K562 (cell line): ENCODE results near the gene DLGAP1.

ENCODE experiments used
- BCOR ChIP-seq: fragments of 450-650 bp; IDR thresholded peaks from 2 replicates; pipeline ENCODE4 v1.6.1; 2016
- CHD2 ChIP-seq: IDR thresholded peaks from 2 replicates; pipeline ENCODE4 v1.6.1; 2011; ENCODE audit warnings: low read depth, low read length
- CTCF ChIP-seq, 3 experiments: IDR thresholded peaks in 2 of 3; conservative IDR thresholded peaks in 1 of 3; 2 replicates each; pipeline ENCODE4 v1.5.1; 2011 to 2012; ENCODE audit warnings: low read length in 3 of 3, mild to moderate bottlenecking in 3 of 3, control low read depth in 2 of 3, improper control_type of control experiment in 1 of 3, inconsistent platforms in 1 of 3, low read depth in 1 of 3, mixed read lengths in 1 of 3, moderate library complexity in 1 of 3; ENCODE audit not compliant: insufficient read depth in 2 of 3
- HDAC3 ChIP-seq: fragments of 450-650 bp; IDR thresholded peaks from 2 replicates; pipeline ENCODE4 v1.6.1; 2018; ENCODE audit warnings: borderline replicate concordance, mild to moderate bottlenecking, moderate library complexity; ENCODE audit not compliant: partially characterized antibody
- NCOA4 ChIP-seq: fragments of 450-650 bp; IDR thresholded peaks from 2 replicates; pipeline ENCODE4 v1.6.1; 2018; ENCODE audit warnings: mild to moderate bottlenecking; ENCODE audit not compliant: partially characterized antibody
- SRF ChIP-seq, 2 experiments: fragments of 250-450, 450-650 bp in 1 of 2; sonication (Bioruptor Pico) in 1 of 2; sonication (generic) in 1 of 2; formaldehyde crosslinking; IDR thresholded peaks; 2 replicates each; pipeline versions ENCODE4 v1.5.0 to v1.5.1; 2020 to 2022; ENCODE audit warnings: mild to moderate bottlenecking in 1 of 2, missing genetic modification reagents in 1 of 2
- TARDBP ChIP-seq: fragments of 450-650 bp; IDR thresholded peaks from 2 replicates; pipeline ENCODE4 v1.6.1; 2016
- ZZZ3 ChIP-seq: fragments of 450-650 bp; IDR thresholded peaks from 2 replicates; pipeline ENCODE4 v1.6.1; 2016; ENCODE audit warnings: antibody characterized with exemption, mild to moderate bottlenecking, moderate library complexity
- TF ChIP-seq, protein P1 (sequence below): sonication (generic); formaldehyde crosslinking; IDR thresholded peaks from 2 replicates; pipeline ENCODE4 v1.8.1; 2023; ENCODE audit warnings: mild to moderate bottlenecking, missing genetic modification reagents
- TF ChIP-seq, protein P2 (sequence below): fragments of 450-650 bp; conservative IDR thresholded peaks from 2 replicates; pipeline ENCODE4 v1.6.1; 2016; ENCODE audit warnings: missing genetic modification characterization, low read depth, mild to moderate bottlenecking, missing compliant biosample characterization, moderate library complexity

DNA sequence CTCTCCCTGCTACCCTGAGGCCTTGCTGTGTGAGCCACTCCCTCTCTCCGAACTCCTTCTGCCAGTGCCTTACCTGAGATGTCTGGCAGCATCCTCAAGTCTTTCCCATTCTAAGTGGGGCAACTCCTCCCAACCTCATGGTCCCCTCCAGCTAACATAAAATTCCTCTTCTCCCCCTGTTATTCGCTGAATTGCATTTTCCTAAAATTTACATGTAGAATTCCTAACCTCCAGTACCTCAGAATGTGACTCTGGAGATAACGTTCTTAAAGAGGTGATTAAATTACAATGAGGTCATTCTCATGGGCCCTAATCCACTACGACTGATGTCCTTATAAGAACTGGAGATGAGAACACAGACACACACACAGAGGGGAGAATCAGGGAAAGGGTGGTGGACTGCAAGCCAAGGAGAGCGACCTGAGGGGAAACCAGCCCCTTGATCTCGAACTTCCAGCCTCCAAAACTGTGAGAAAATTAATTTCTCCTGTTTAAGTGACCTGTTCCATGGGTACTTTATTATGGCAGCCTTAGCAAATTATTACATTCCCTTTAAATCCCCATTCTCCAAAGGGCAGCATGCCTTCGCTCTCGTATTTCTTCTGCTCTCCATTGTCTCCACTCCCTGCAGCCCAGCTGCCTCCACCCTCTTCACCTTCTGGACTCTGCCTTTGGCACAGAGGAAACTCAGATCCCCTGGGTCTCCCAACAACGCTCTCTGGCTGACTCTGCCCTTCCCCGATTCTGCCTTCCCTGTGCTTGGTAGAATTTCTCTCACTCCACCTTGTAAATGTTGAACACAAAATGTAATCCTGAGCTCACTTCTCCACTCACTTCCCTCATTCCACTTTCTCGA lies 934.6 kb downstream of the DLGAP1 start:
- TF ChIP-seq, protein P1, sequence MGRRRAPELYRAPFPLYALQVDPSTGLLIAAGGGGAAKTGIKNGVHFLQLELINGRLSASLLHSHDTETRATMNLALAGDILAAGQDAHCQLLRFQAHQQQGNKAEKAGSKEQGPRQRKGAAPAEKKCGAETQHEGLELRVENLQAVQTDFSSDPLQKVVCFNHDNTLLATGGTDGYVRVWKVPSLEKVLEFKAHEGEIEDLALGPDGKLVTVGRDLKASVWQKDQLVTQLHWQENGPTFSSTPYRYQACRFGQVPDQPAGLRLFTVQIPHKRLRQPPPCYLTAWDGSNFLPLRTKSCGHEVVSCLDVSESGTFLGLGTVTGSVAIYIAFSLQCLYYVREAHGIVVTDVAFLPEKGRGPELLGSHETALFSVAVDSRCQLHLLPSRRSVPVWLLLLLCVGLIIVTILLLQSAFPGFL (CRISPR knock-in tag): no peak
- TF ChIP-seq CHD2: no peak
- TF ChIP-seq CTCF (IDR thresholded peaks at IDR 0.05 in 2 of 3, conservative IDR thresholded peaks at IDR 0.05 in 1 of 3; ENCODE audit: insufficient read depth in 2 of 3, low read depth in 1 of 3, low read length in 3 of 3): no peak
- TF ChIP-seq, protein P2, sequence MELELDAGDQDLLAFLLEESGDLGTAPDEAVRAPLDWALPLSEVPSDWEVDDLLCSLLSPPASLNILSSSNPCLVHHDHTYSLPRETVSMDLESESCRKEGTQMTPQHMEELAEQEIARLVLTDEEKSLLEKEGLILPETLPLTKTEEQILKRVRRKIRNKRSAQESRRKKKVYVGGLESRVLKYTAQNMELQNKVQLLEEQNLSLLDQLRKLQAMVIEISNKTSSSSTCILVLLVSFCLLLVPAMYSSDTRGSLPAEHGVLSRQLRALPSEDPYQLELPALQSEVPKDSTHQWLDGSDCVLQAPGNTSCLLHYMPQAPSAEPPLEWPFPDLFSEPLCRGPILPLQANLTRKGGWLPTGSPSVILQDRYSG (tag): no peak
- no peak for TF ChIP-seq ZZZ3
- no peak for TF ChIP-seq SRF (CRISPR knock-in tag; IDR thresholded peaks at IDR 0.05)
- TF ChIP-seq TARDBP: no peak
- no peak for TF ChIP-seq HDAC3
- no peak for TF ChIP-seq BCOR
- TF ChIP-seq NCOA4: no peak
